ENCODE results near the gene SLC9A7. TPM values are rescaled to one million over a fixed set of nuclear protein-coding genes. Genes with fewer than 3 reads are reported as not detected.

SLC9A7 gene
- total and polyA plus RNA-seq, 2 experiments from 2014 or later: 2.5 to 15.4 TPM

GRCh38 chrX:46597771-46598170, 161.1 kb downstream of the SLC9A7 start:
- Histone ChIP-seq H4K20me1 (replicated peaks; ENCODE audit: insufficient read depth) (no peaks in the 10 kb centered on the region), H3K27ac (ENCODE audit: low read depth) (no peak overlapping the region), H2AFZ (no peak overlapping the region), H3K4me3 (no peak overlapping the region), H3K79me2 (replicated peaks; ENCODE audit: insufficient read depth) (peaks cover 25% of the 10 kb centered on the region; the same call in 1 of the 2 replicates), H3K4me2 (no peak overlapping the region), H3K4me1 (ENCODE audit: insufficient read depth) (no peaks in the 10 kb centered on the region), H3K9me2 (ENCODE audit: insufficient read depth) (no peaks in the 10 kb centered on the region), H3F3A (replicated peaks; ENCODE audit: low read depth) (no peaks in the 10 kb centered on the region), H3K27me3 (ENCODE audit: insufficient read depth) (no peaks in the 10 kb centered on the region), H3K36me3 (ENCODE audit: insufficient read depth) (no peaks in the 10 kb centered on the region)
- Mint-ChIP-seq H3K9me3 (no peaks in the 10 kb centered on the region), H3K4me3 (no peak overlapping the region), H3K27me3 (ENCODE audit: insufficient read depth, low read depth, poor library complexity) (peaks cover 2% of the 10 kb centered on the region), H3K4me1 (peaks cover 24% of the 10 kb centered on the region), H3K36me3 (ENCODE audit: low read depth) (peaks cover 11% of the 10 kb centered on the region; the same call in 2 of the 3 replicates), H3K27ac (no peak overlapping the region)
- TF ChIP-seq ZNF114 (CRISPR knock-in tag; IDR thresholded peaks at IDR 0.05): no peak
- TF ChIP-seq JUNB (IDR thresholded peaks at IDR 0.05; ENCODE audit: unreplicated experiment): no peak
- TF ChIP-seq CREB1 (CRISPR knock-in tag; IDR thresholded peaks at IDR 0.05; ENCODE audit: low read depth): no peak
- TF ChIP-seq REST (IDR thresholded peaks at IDR 0.05; ENCODE audit: unreplicated experiment): no peak
- no peak for TF ChIP-seq STAT1 (IDR thresholded peaks at IDR 0.05; ENCODE audit: unreplicated experiment)
- no peak for DNase-seq (ENCODE audit: low spot score)
- ATAC-seq: no peak

GRCh38 chrX:46597208-46597607, 161.7 kb downstream of the SLC9A7 start:
- H3K36me3 ChIP-seq (ENCODE audit: insufficient read depth): no peaks in the 10 kb centered on the region
- no peaks in the 10 kb centered on the region for H3K4me1 ChIP-seq (ENCODE audit: insufficient read depth)
- no peak overlapping the region for H3K27ac ChIP-seq (ENCODE audit: low read depth)
- Mint-ChIP-seq H3K4me1 (peaks cover 24% of the 10 kb centered on the region), H3K9me3 (no peaks in the 10 kb centered on the region), H3K27me3 (ENCODE audit: insufficient read depth, low read depth, poor library complexity) (peaks cover 2% of the 10 kb centered on the region), H3K27ac (no peak overlapping the region), H3K4me3 (no peak overlapping the region), H3K36me3 (ENCODE audit: low read depth) (peaks cover 6% of the 10 kb centered on the region; the same call in 2 of the 3 replicates)
- no peaks in the 10 kb centered on the region for H3K27me3 ChIP-seq (ENCODE audit: insufficient read depth)
- no peaks in the 10 kb centered on the region for H4K20me1 ChIP-seq (replicated peaks; ENCODE audit: insufficient read depth)
- no peak overlapping the region for H3K4me2 ChIP-seq
- ATAC-seq (no peak), DNase-seq (ENCODE audit: low spot score) (no peak)
- no peak overlapping the region for H3K4me3 ChIP-seq
- H2AFZ ChIP-seq: no peak overlapping the region
- H3K9me2 ChIP-seq (ENCODE audit: insufficient read depth): no peaks in the 10 kb centered on the region
- H3K79me2 ChIP-seq (replicated peaks; ENCODE audit: insufficient read depth): peaks cover 29% of the 10 kb centered on the region; the same call in 1 of the 2 replicates
- no peaks in the 10 kb centered on the region for H3F3A ChIP-seq (replicated peaks; ENCODE audit: low read depth)
- TF ChIP-seq JUNB (IDR thresholded peaks at IDR 0.05; ENCODE audit: unreplicated experiment): no peak
- no peak for TF ChIP-seq EZH2phosphoT487 (IDR thresholded peaks at IDR 0.05; ENCODE audit: unreplicated experiment)
- no peak for TF ChIP-seq ZNF462 (CRISPR knock-in tag; IDR thresholded peaks at IDR 0.05)
- no peak for TF ChIP-seq CREB1 (CRISPR knock-in tag; IDR thresholded peaks at IDR 0.05; ENCODE audit: low read depth)
- no peak for TF ChIP-seq POLR2AphosphoS5 (IDR thresholded peaks at IDR 0.05; ENCODE audit: low read depth)
- no peak for TF ChIP-seq ETS1 (IDR thresholded peaks at IDR 0.05)

Measured in GM23338 (cell line).